Large intestine (tissue), 3 donors: ENCODE measurements around the gene SGMS1. TPM values are rescaled to one million over a fixed set of nuclear protein-coding genes. Genes with fewer than 3 reads are reported as not detected.
A peak's percentile ranks its signal among the peaks of the same experiment; 100 is the strongest.

Experiments
- DNase-seq, 2 donors: peaks; one replicate each; pipeline versions ENCODE4 v3.0.0 to v3.0.0-alpha.2; 2013
- H3K27ac ChIP-seq: one replicate; pipeline ENCODE4 v1.5.1; 2013; ENCODE audit warnings: low read length
- H3K27me3 ChIP-seq: 2 replicates; pipeline ENCODE4 v1.6.1; 2013; ENCODE audit warnings: low read length; ENCODE audit not compliant: control insufficient read depth, insufficient read depth
- H3K36me3 ChIP-seq: 2 replicates; pipeline ENCODE4 v1.6.1; 2013; ENCODE audit warnings: low read length; ENCODE audit not compliant: control insufficient read depth, insufficient read depth
- H3K4me1 ChIP-seq: one replicate; pipeline ENCODE4 v1.6.1; 2013; ENCODE audit warnings: low read length; ENCODE audit not compliant: control insufficient read depth, insufficient read depth
- H3K4me3 ChIP-seq: one replicate; pipeline ENCODE4 v1.5.1; 2013; ENCODE audit warnings: low read length
- H3K9me3 ChIP-seq: one replicate; pipeline ENCODE4 v1.6.1; 2013; ENCODE audit warnings: mild to moderate bottlenecking, low read depth, low read length, moderate library complexity; ENCODE audit not compliant: control insufficient read depth
- WGBS: methylation state at CpG from one replicate; pipeline ENCODE4 v1.1.5; 2013; ENCODE audit warnings: low lambda C conversion rate; ENCODE audit not compliant: insufficient coverage; 5-methylcytosine and 5-hydroxymethylcytosine counted together
- polyA plus RNA-seq: library from polyadenylated mRNA; unstranded; fragments of 120-200 nt; gene quantifications from one replicate; pipeline ENCODE4 v1.2.1, GENCODE V29; 2013

The SGMS1 gene
- polyA plus RNA-seq, 1 donor, result 22.8 TPM

DNA sequence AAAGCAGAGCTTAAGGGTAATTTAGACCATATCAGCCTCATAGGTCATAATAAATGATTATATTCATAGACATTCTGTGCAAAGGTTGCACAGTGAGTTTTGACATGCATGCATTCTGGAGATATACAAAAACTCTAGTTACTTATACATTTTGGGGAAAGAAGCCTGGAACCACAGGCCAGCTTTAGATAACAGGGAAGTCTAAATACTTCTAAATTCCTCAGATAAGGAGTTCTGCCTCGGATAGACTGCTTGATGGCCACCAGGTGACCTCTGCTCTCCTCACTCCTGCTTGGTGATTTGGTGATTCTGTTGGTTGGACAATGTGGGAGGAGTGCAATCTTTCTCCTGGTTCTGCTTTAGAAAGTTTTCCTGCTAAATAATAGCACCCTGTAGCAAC, 77.9 kb downstream of the SGMS1 start:
- Histone ChIP-seq H3K9me3 (no peaks in the 10 kb centered on the region), H3K27ac (no peak overlapping the region), H3K36me3 (no peaks in the 10 kb centered on the region), H3K4me1 (peaks cover 14% of the 10 kb centered on the region), H3K27me3 (no peaks in the 10 kb centered on the region), H3K4me3 (no peak overlapping the region)
- no peak for DNase-seq
- no CpG with 5 or more reads among the region's 1 CpG for WGBS

DNA sequence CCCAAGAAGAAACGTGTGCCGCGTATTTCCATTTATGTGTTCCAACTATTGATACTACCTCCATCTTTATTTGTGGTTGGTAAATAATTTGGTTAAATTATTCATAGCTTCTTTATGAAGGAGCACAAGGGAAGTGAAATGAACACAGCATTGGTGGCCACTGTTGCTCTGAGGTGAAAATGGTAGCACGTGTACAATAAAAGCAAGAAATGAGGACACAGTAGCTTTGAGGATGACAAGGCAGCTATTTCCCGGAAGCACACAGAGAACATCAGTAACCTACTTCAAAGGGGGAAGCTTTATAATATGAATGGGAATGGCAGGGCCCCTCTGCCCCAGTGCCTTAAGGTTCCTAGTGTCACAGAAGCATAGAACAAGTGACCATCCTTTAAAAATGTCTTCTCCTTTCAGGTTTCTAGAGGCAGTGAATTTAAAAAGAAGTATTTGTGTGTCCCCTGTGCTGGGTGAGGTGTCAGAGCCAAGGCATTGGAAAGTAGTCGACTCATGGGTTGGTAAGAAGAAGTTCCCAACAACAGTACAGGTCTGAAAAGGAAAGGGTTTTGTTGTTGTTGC, 78.8 kb downstream of the SGMS1 start:
- Histone ChIP-seq H3K36me3 (no peaks in the 10 kb centered on the region), H3K27me3 (no peaks in the 10 kb centered on the region), H3K4me1 (peaks cover 6% of the 10 kb centered on the region), H3K4me3 (no peak overlapping the region), H3K27ac (no peak overlapping the region), H3K9me3 (no peaks in the 10 kb centered on the region)
- WGBS, result 100% methylated on average over 3 of the region's 6 CpGs
- no peak for DNase-seq

DNA sequence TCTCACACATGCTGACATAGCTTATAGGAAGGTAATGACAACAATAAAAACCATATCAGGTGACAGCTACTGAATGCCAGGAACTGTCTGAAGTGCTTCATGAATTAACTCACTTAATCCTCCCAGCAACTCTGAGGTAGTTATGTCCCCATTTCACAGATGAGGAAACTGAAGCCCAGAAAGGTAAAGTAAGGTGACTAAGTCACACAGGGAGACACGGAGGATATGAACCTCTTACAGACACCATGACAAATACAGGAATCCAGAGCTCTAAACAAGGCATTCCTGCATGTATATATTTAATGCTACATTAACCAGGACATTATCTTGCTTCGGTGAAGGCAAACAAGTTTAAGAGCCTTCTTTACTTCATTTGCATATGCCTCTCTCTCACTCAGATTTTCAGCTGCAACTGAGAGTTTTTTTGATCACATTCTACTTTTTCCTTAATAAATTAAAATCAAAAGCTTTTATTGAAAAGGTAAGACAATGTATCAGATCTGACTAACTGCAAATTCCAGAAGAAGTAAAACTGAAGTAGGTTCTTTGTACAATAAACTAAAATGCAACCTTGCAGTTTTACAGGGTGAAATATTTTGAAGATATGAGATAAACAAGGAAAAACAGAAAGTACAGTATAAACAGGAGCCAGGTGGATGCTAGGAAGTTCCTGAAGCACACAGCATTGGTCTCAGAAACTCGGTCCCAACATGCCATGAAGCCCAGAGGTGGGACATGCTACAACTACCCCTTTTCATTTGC, 79.5 kb downstream of the SGMS1 start:
- H3K9me3 ChIP-seq, result no peaks in the 10 kb centered on the region
- no CpG with 5 or more reads among the region's 3 CpGs for WGBS
- H3K27ac ChIP-seq, result no peak overlapping the region
- H3K4me3 ChIP-seq, result no peak overlapping the region
- H3K27me3 ChIP-seq, result no peaks in the 10 kb centered on the region
- no peak for DNase-seq
- H3K36me3 ChIP-seq, result no peaks in the 10 kb centered on the region
- peaks cover 6% of the 10 kb centered on the region for H3K4me1 ChIP-seq

DNA sequence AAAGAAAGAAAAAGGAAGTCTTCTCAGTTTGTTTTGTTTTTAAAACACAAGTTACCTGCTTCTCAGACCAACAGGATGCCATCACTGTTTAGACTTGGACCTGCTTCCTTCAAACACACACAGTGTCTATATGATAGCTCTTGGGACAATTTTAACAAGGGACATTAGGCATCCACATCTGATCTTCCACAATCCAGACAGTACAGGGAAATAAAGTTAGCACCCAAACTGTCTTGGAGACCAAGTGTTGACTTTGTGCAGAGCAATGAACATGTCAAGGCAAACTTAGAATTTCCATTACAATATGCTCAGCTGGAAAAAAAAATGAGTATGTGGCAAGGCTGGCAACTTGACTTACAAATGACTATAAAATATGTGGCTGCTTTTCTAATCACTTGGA, 80.9 kb downstream of the SGMS1 start:
- H3K4me1 ChIP-seq, result peaks cover 13% of the 10 kb centered on the region
- no peaks in the 10 kb centered on the region for H3K9me3 ChIP-seq
- no peaks in the 10 kb centered on the region for H3K27me3 ChIP-seq
- no peaks in the 10 kb centered on the region for H3K36me3 ChIP-seq
- H3K27ac ChIP-seq, result no peak overlapping the region
- H3K4me3 ChIP-seq, result no peak overlapping the region
- DNase-seq, result no peak

DNA sequence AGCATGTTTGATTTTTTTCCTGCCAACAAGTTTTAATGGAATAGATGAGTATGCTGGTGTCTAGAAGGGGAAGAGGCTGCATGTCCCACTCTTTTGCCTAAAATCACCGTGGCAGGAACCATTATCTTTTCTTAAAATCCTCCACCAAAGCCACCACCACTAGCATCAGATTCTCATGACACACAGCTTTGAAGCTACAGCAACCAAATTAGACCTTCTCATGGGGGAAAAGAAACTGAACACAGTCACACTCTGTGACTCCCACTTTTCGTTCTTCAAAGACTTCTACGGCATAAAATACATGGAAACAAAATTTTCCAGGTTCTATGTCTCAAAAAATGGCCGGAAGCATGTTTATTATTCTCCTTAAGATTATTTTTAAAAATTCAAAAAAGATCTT, 81.8 kb downstream of the SGMS1 start:
- no peak overlapping the region for H3K4me3 ChIP-seq
- peaks cover 13% of the 10 kb centered on the region for H3K4me1 ChIP-seq
- H3K27me3 ChIP-seq, result no peaks in the 10 kb centered on the region
- no peak for DNase-seq
- no peaks in the 10 kb centered on the region for H3K36me3 ChIP-seq
- 96% methylated on average over 3 of the region's 4 CpGs for WGBS
- H3K27ac ChIP-seq, result no peak overlapping the region
- H3K9me3 ChIP-seq, result no peaks in the 10 kb centered on the region

DNA sequence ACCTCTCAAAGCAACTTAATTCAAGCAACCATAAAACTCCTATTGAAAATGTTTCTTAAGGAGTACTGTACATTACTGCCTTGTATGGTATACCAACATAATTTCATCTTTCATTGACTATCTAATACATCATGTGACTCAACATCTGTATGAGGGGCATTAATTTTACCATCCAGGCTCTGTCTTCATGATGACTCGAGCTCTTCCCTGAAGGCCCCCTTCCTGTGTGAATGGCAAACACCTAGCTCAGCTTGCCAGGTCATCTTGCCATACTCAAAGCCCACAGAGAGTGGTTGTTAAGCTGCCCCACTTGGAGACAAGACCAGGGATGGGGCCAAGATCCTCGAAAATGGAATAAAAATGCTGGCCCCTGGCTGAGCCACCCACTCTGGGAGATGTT, 82.4 kb downstream of the SGMS1 start:
- H3K4me1 ChIP-seq, result peaks cover 13% of the 10 kb centered on the region

DNA sequence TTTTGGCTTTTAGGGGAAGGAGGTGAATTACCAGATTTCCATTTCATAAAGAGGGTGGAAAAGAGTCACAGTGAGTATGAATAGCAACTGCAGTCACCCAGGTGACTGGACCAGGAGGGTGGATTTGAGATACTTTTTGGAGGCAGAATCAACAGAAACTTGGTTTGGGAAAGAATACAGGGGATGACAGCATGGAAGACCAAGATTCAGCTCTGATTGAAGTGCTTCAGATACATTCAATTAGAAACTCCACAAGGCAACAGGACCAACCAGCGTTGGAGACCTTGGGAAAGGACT, 83.0 kb downstream of the SGMS1 start:
- no peaks in the 10 kb centered on the region for H3K36me3 ChIP-seq
- no peak overlapping the region for H3K27ac ChIP-seq
- no peaks in the 10 kb centered on the region for H3K27me3 ChIP-seq
- no peaks in the 10 kb centered on the region for H3K9me3 ChIP-seq
- peaks cover 11% of the 10 kb centered on the region for H3K4me1 ChIP-seq
- DNase-seq, result no peak
- no peak overlapping the region for H3K4me3 ChIP-seq
- 80% methylated on average over 1 of the region's 1 CpG for WGBS

More for the DNA sequence above, 82.4 kb downstream of the SGMS1 start:
- DNase-seq, result no peak
- Histone ChIP-seq H3K4me3 (no peak overlapping the region), H3K36me3 (no peaks in the 10 kb centered on the region), H3K27ac (no peak overlapping the region), H3K27me3 (no peaks in the 10 kb centered on the region), H3K9me3 (no peaks in the 10 kb centered on the region)
- WGBS, result no CpG with 5 or more reads among the region's 2 CpGs

DNA sequence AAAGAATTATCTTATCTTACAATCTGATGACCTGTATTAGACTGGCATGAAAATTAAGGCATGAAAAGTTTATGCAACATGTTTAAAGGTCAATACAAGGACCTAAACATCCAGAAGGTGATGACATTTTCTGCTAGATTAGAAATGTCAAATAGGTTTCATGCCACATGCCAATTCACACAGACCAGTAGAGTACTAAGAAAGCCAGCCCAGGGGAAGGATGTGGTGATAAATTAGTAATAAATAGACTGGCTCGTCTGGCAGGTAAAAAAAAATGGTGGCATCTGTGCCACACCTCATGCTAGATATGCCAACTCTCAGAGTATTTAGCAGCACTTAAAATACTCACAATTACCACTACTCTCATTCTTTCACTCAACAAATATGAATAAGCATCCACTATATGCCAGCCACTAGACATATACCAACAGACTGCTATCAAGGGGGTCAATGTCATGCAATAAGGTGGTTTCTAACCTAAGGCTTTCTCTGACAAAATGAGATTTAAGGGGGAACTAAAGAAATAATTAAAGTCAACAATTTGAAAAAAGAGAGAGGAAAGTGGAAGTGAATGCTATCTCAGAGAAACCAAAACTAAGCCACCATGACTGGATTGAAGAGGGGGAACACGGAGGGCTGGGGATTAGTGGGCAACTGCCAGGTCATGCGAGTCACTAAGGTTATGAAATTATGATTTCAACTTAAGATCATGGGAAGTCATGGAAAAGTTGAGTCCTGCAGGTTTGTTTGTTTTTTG, 83.5 kb downstream of the SGMS1 start:
- no peak overlapping the region for H3K4me3 ChIP-seq
- no peaks in the 10 kb centered on the region for H3K9me3 ChIP-seq
- no peak for DNase-seq
- no peaks in the 10 kb centered on the region for H3K27me3 ChIP-seq
- no peak overlapping the region for H3K27ac ChIP-seq
- H3K36me3 ChIP-seq, result no peaks in the 10 kb centered on the region
- no CpG with 5 or more reads among the region's 3 CpGs for WGBS
- H3K4me1 ChIP-seq, result peaks cover 7% of the 10 kb centered on the region

DNA sequence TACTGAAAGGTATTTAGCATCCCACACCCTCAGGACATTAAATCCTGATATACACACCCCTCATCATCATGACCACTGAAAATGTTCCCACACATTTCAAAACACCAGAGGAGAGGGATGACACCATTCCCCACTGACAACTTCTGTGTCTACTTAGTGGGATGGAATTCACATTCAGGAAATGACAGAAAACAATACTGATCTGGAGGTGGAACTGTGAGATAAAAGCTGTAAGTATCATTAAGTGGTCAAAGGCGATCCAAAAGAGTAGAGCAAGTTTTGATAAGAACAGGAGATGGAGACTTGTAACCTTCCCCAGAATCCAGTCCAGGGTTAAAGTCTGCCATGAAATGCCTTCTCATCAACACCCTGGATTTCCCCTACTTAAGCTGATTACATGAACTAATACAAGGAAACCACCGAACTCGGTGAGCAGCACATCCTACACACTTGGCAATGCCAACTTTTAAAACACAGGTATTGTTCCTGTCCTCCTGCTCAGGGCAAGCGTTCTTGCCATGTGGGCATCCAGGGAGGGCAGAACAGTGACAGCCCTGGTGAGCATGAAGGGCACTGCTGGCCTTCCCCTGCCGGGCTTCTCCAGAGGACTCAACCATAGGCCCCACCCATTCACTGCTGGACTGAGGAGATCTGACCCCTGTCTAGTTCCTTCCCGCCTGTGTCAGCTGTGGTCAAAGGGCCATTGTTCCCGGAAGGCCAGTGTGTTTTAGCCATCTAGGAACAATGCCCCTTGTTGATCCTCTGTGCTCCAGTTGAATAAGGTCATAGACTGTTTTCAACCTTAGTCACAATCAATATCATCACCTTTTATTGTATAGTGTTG, 85.0 kb downstream of the SGMS1 start:
- WGBS, result no CpG with 5 or more reads among the region's 7 CpGs
- peak; percentile 31 to 51 for DNase-seq

DNA sequence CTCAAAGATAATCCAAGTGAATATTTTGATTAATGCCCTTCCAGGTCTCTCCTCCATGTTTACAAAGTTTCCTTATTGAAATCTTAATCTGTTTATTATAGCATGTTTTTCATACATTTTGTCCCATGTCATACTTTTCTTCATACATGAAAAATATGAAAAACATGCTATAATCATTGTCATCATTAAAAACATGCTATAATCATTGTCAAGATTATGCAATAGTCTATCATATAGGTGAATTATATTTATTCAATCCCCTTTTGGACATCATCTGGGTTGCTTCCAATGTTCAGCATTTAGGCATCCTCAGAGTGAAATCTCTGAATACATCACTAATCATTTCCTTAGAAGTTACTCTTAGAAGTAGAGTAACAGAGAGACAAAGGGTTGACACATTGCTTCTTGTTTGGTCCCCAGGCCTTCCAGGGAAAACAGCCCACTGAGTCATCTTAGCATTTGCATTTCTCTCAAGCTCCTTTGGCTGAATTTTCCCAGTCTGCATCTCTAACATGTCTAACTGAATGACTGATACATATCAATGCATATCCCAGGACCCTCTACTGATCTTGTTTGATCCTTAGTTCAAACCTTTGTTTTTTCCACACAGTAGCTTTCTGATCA, 87.0 kb downstream of the SGMS1 start:
- no peak for DNase-seq
- Histone ChIP-seq H3K27ac (no peak overlapping the region), H3K36me3 (no peaks in the 10 kb centered on the region), H3K27me3 (no peaks in the 10 kb centered on the region), H3K4me1 (peaks cover 7% of the 10 kb centered on the region), H3K4me3 (no peak overlapping the region), H3K9me3 (no peaks in the 10 kb centered on the region)

More for the DNA sequence above, 85.0 kb downstream of the SGMS1 start:
- peaks cover 7% of the 10 kb centered on the region for H3K4me1 ChIP-seq
- peak overlapping the region; percentile 47 for H3K27ac ChIP-seq
- no peaks in the 10 kb centered on the region for H3K9me3 ChIP-seq
- H3K27me3 ChIP-seq, result no peaks in the 10 kb centered on the region
- H3K4me3 ChIP-seq, result no peak overlapping the region
- no peaks in the 10 kb centered on the region for H3K36me3 ChIP-seq
